K562 (cell line): ENCODE results near the gene RBM34. TPM values are rescaled to one million over a fixed set of nuclear protein-coding genes. Genes with fewer than 3 reads are reported as not detected.

Source experiments
- ATF1 ChIP-seq, 2 experiments: fragments of 450-650 bp in 1 of 2; IDR thresholded peaks; 2 replicates each; pipeline ENCODE4 v1.6.1; 2016; ENCODE audit warnings: missing compliant biosample characterization in 1 of 2, missing genetic modification characterization in 1 of 2
- EP400 ChIP-seq: fragments of 450-650 bp; IDR thresholded peaks from 2 replicates; pipeline ENCODE4 v1.6.1; 2017; ENCODE audit warnings: antibody characterized with exemption, mild to moderate bottlenecking, moderate library complexity
- ERF ChIP-seq: fragments of 450-650 bp; formaldehyde crosslinking; IDR thresholded peaks from 2 replicates; pipeline ENCODE4 v1.4.0; 2020; ENCODE audit warnings: mild to moderate bottlenecking, mixed read lengths
- ETV1 ChIP-seq: fragments of 450-650 bp; conservative IDR thresholded peaks from 2 replicates; pipeline ENCODE4 v1.6.1; 2016; ENCODE audit warnings: missing genetic modification characterization, control low read depth, low read depth, missing compliant biosample characterization
- FOXK2 ChIP-seq, 2 experiments: fragments of 450-650 bp; IDR thresholded peaks in 1 of 2; conservative IDR thresholded peaks in 1 of 2; 2 replicates each; pipeline ENCODE4 v1.6.1; 2016; ENCODE audit warnings: low read depth in 2 of 2, mild to moderate bottlenecking in 1 of 2
- GABPA ChIP-seq: fragments of 200-800 bp; sonication (Bioruptor generic); conservative IDR thresholded peaks from 2 replicates; pipeline ENCODE4 v1.6.1; 2016; ENCODE audit warnings: low read depth, missing genetic modification characterization, missing compliant biosample characterization
- HDAC8 ChIP-seq: fragments of 450-650 bp; IDR thresholded peaks from 2 replicates; pipeline ENCODE4 v1.6.1; 2016; ENCODE audit warnings: mild to moderate bottlenecking, missing genetic modification characterization, moderate library complexity, missing compliant biosample characterization
- HOXB6 ChIP-seq: fragments of 250-450 bp; sonication (Bioruptor Pico); IDR thresholded peaks from 2 replicates; pipeline ENCODE4 v1.5.1; 2022; ENCODE audit warnings: mild to moderate bottlenecking, borderline replicate concordance
- KLF6 ChIP-seq: fragments of 250-450 bp; sonication (Bioruptor Pico); IDR thresholded peaks from 2 replicates; pipeline ENCODE4 v1.4.0; 2020; ENCODE audit warnings: mild to moderate bottlenecking, moderate library complexity, borderline replicate concordance
- NCOA4 ChIP-seq: fragments of 450-650 bp; IDR thresholded peaks from 2 replicates; pipeline ENCODE4 v1.6.1; 2018; ENCODE audit warnings: mild to moderate bottlenecking; ENCODE audit not compliant: partially characterized antibody
- NCOA6 ChIP-seq: fragments of 450-650 bp; IDR thresholded peaks from 2 replicates; pipeline ENCODE4 v1.6.1; 2017; ENCODE audit warnings: mild to moderate bottlenecking
- PCBP2 ChIP-seq: fragments of 200-400 bp; formaldehyde crosslinking; IDR thresholded peaks from 2 replicates; pipeline ENCODE4 v1.6.1; 2018; ENCODE audit warnings: low read length, low read depth, mild to moderate bottlenecking, moderate library complexity; ENCODE audit not compliant: poor library complexity, severe bottlenecking
- RAD51 ChIP-seq: fragments of 450-650 bp; IDR thresholded peaks from 2 replicates; pipeline ENCODE4 v1.7.1; 2016; ENCODE audit warnings: low read depth, mild to moderate bottlenecking, borderline replicate concordance
- RUNX1 ChIP-seq: sonication (generic); IDR thresholded peaks from 2 replicates; pipeline ENCODE4 v1.6.1; 2016; ENCODE audit warnings: antibody characterized with exemption, low read depth
- SRSF1 ChIP-seq: fragments of 200-400 bp; formaldehyde crosslinking; IDR thresholded peaks from 2 replicates; pipeline ENCODE4 v1.6.1; 2017; ENCODE audit warnings: mild to moderate bottlenecking, low read depth, low read length, moderate library complexity
- STAT5B ChIP-seq: fragments of 250-450 bp; sonication (Bioruptor Pico); IDR thresholded peaks from 2 replicates; pipeline ENCODE4 v1.8.0; 2021; ENCODE audit warnings: mild to moderate bottlenecking, inconsistent platforms
- TAF9B ChIP-seq: fragments of 450-650 bp; IDR thresholded peaks from 2 replicates; pipeline ENCODE4 v1.6.1; 2018; ENCODE audit warnings: mild to moderate bottlenecking; ENCODE audit not compliant: partially characterized antibody
- TBP ChIP-seq: optimal IDR thresholded peaks from 2 replicates; pipeline ENCODE3; 2011; ENCODE audit warnings: low read depth, low read length, improper control_type of control experiment
- U2AF1 ChIP-seq: fragments of 200-400 bp; formaldehyde crosslinking; optimal IDR thresholded peaks from 2 replicates; pipeline ENCODE3; 2017; ENCODE audit warnings: mild to moderate bottlenecking, low read depth, low read length, moderate library complexity
- ZFPM2 ChIP-seq: fragments of 250-450 bp; sonication (Bioruptor Pico); IDR thresholded peaks from 2 replicates; pipeline ENCODE4 v1.5.1; 2022; ENCODE audit warnings: mild to moderate bottlenecking
- polyA plus RNA-seq, 8 experiments: library from polyadenylated mRNA; depleted of rRNA in 4 of 8; stranded (reverse) in 5 of 8; unstranded in 3 of 8; fragments of >200 nt; fragmentation: Nextera tagmentation in 2 of 8; fragmentation: Illumina TruSeq in 1 of 8; extraction: Ambion mirVana in 2 of 8; extraction: Trizol in 1 of 8; gene quantifications; 2 replicates each; pipeline versions ENCODE4 v1.2.1 to v1.2.3, GENCODE V29; 2011 to 2014; ENCODE audit warnings: inconsistent platforms in 1 of 8, missing spikeins in 1 of 8
- total RNA-seq, 7 experiments: library from RNA; depleted of rRNA in 6 of 7; stranded (reverse); fragments of >200 nt in 6 of 7; fragmentation: Illumina TruSeq in 2 of 7; extraction: Trizol in 2 of 7; gene quantifications; 2 replicates each; pipeline versions ENCODE4 v1.2.1 to v1.2.3, GENCODE V29; 2011 to 2021; ENCODE audit warnings: low replicate concordance in 1 of 7
- TF ChIP-seq, protein P1 (sequence below): sonication (generic); formaldehyde crosslinking; IDR thresholded peaks from 2 replicates; pipeline ENCODE4 v1.5.0; 2020; ENCODE audit warnings: missing genetic modification reagents
- TF ChIP-seq, protein P2 (sequence below): fragments of 450-650 bp; IDR thresholded peaks from 2 replicates; pipeline ENCODE4 v1.7.0; 2016; ENCODE audit warnings: borderline replicate concordance
- TF ChIP-seq, protein P3 (sequence below): sonication (generic); formaldehyde crosslinking; IDR thresholded peaks from 2 replicates; pipeline ENCODE4 v1.8.1; 2023; ENCODE audit warnings: mild to moderate bottlenecking, missing genetic modification reagents

The RBM34 gene
- total and polyA plus RNA-seq, 9 of the 15 experiments (the other 6 are each of a cell fraction or from before 2014, with no cell fraction given) = 64.0 to 178 (median 124) TPM

DNA sequence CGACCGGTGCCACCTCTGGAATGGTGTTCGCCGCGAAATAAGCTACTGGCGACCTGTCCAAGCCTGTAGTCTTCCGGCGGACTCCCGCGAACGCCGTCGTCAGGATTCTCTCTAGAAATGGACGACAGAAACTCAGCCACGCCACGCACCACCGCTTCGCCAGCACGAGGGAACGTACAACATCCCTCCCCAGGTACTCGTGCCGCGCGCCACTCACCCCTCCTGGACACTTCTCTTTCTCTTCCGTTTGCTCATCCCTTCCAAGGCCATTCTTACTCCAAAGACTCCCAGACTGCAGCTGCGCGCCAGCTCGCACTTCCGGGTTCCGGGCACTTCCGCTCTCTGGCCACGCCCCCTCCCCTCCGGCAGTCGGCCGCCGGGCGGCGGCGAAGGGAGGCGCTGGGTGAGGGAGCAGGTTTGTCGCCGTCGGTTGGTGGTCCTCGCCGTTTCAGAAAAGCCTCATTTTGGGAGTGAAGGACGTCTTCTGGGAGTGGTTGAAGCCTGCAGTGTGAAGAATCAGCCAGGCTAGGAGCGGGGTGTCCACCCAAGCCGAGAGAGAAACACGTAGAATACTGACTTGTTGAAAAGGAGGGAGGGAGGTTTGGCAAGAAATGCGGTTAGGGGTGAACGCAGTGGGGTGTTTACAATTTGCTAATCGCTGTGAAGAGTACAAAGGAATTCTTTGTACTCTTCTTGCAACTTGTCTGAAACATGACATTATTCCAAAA is at the start of gene RBM34 (continued):
- TF ChIP-seq PCBP2 = no peak
- TF ChIP-seq ZFPM2 (CRISPR knock-in tag) = no peak
- TF ChIP-seq, protein P1, sequence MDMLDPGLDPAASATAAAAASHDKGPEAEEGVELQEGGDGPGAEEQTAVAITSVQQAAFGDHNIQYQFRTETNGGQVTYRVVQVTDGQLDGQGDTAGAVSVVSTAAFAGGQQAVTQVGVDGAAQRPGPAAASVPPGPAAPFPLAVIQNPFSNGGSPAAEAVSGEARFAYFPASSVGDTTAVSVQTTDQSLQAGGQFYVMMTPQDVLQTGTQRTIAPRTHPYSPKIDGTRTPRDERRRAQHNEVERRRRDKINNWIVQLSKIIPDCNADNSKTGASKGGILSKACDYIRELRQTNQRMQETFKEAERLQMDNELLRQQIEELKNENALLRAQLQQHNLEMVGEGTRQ (CRISPR knock-in tag) = no peak; the same call in 1 of the 2 replicates
- TF ChIP-seq RAD51 = 0 out of 2 replicates have a peak, but pooled peaks have one; percentile 5
- peak; percentile 93 for TF ChIP-seq TBP
- TF ChIP-seq TAF9B = peak; percentile 98
- TF ChIP-seq FOXK2 (conservative IDR thresholded peaks at IDR 0.05 in 1 of 2, IDR thresholded peaks at IDR 0.05 in 1 of 2; ENCODE audit: low read depth in 2 of 2) = peak; percentile 92
- TF ChIP-seq NCOA4 = peak; percentile 7
- TF ChIP-seq NCOA6 = peak; percentile 65; the same call in 1 of the 2 replicates
- TF ChIP-seq KLF6 (CRISPR knock-in tag) = no peak
- TF ChIP-seq HDAC8 (tag) = 0 out of 2 replicates have a peak, but pooled peaks have one; percentile 31
- peak; percentile 77 for TF ChIP-seq ETV1 (tag)
- no peak for TF ChIP-seq SRSF1
- no peak for TF ChIP-seq U2AF1
- no peak for TF ChIP-seq ATF1 (CRISPR knock-in tag; IDR thresholded peaks at IDR 0.05)
- peak; percentile 78 for TF ChIP-seq ATF1 (tag; IDR thresholded peaks at IDR 0.05)
- peak; percentile 96 for TF ChIP-seq GABPA (tag)
- TF ChIP-seq RUNX1 = no peak
- TF ChIP-seq, protein P2, sequence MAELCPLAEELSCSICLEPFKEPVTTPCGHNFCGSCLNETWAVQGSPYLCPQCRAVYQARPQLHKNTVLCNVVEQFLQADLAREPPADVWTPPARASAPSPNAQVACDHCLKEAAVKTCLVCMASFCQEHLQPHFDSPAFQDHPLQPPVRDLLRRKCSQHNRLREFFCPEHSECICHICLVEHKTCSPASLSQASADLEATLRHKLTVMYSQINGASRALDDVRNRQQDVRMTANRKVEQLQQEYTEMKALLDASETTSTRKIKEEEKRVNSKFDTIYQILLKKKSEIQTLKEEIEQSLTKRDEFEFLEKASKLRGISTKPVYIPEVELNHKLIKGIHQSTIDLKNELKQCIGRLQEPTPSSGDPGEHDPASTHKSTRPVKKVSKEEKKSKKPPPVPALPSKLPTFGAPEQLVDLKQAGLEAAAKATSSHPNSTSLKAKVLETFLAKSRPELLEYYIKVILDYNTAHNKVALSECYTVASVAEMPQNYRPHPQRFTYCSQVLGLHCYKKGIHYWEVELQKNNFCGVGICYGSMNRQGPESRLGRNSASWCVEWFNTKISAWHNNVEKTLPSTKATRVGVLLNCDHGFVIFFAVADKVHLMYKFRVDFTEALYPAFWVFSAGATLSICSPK = 0 out of 2 replicates have a peak, but pooled peaks have one; percentile 52
- peak; percentile 95 for TF ChIP-seq EP400
- no peak for TF ChIP-seq STAT5B (CRISPR knock-in tag)
- TF ChIP-seq, protein P3, sequence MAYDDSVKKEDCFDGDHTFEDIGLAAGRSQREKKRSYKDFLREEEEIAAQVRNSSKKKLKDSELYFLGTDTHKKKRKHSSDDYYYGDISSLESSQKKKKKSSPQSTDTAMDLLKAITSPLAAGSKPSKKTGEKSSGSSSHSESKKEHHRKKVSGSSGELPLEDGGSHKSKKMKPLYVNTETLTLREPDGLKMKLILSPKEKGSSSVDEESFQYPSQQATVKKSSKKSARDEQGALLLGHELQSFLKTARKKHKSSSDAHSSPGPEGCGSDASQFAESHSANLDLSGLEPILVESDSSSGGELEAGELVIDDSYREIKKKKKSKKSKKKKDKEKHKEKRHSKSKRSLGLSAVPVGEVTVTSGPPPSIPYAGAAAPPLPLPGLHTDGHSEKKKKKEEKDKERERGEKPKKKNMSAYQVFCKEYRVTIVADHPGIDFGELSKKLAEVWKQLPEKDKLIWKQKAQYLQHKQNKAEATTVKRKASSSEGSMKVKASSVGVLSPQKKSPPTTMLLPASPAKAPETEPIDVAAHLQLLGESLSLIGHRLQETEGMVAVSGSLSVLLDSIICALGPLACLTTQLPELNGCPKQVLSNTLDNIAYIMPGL = 0 out of 2 replicates have a peak, but pooled peaks have one; percentile 57
- TF ChIP-seq ERF (CRISPR knock-in tag) = peak; percentile 93
- no peak; the same call in 1 of the 2 replicates for TF ChIP-seq HOXB6 (CRISPR knock-in tag)
